Stimulated activated memory B cell treated with anti-CD40 and anti-IgM and Interleukin-4, amounts not matched to agents 10 μg/mL and 1 μg/mL and 100 μg/mL, for 72 hours (primary cell): ENCODE results near the gene SCGN.

ENCODE experiments used
- ATAC-seq: fragments of 150-1000 bp; cut with Tn5 transposase; 2 replicates; pipeline ENCODE4 v1.10.0; 2021
- H3K27ac Mint-ChIP-seq: one replicate; pipeline ENCODE4 v1.8.0; 2022; ENCODE audit warnings: mild to moderate bottlenecking, mixed read lengths
- H3K27me3 Mint-ChIP-seq: one replicate; pipeline ENCODE4 v1.8.0; 2022; ENCODE audit warnings: mixed read lengths
- H3K36me3 Mint-ChIP-seq: one replicate; pipeline ENCODE4 v1.8.0; 2022; ENCODE audit warnings: mixed read lengths
- H3K4me1 Mint-ChIP-seq: one replicate; pipeline ENCODE4 v1.8.0; 2022; ENCODE audit warnings: mixed read lengths
- H3K4me3 Mint-ChIP-seq: one replicate; pipeline ENCODE4 v1.8.0; 2022; ENCODE audit warnings: mild to moderate bottlenecking, moderate library complexity, mixed read lengths
- H3K9me3 Mint-ChIP-seq: one replicate; pipeline ENCODE4 v1.8.0; 2022; ENCODE audit warnings: mixed read lengths

Gene SCGN

DNA sequence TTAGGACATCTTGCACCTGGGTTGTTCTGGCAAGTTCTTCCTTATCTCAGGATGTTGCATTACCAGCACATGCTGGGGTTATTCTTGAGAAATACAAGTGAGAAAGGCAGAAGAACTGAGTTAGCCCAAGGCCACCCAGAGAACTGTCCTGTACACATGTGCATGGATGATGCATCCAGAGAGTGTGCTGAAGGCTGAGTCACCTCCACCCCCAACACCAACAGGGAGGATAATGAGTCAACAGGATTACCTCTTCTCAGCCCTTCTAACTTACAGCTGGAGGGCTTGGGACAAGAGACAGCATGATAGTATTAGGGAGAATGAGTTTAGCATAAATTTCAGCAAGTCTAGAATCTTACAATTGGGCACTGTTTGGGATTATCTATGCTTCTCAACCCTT lies 8.5 kb downstream of the SCGN start:
- ATAC-seq: peak; percentile 41
- no peaks in the 10 kb centered on the region for H3K9me3 Mint-ChIP-seq
- H3K4me3 Mint-ChIP-seq: no peak overlapping the region
- peaks cover 21% of the 10 kb centered on the region for H3K27me3 Mint-ChIP-seq
- no peaks in the 10 kb centered on the region for H3K36me3 Mint-ChIP-seq
- no peak overlapping the region for H3K27ac Mint-ChIP-seq
- no peaks in the 10 kb centered on the region for H3K4me1 Mint-ChIP-seq

DNA sequence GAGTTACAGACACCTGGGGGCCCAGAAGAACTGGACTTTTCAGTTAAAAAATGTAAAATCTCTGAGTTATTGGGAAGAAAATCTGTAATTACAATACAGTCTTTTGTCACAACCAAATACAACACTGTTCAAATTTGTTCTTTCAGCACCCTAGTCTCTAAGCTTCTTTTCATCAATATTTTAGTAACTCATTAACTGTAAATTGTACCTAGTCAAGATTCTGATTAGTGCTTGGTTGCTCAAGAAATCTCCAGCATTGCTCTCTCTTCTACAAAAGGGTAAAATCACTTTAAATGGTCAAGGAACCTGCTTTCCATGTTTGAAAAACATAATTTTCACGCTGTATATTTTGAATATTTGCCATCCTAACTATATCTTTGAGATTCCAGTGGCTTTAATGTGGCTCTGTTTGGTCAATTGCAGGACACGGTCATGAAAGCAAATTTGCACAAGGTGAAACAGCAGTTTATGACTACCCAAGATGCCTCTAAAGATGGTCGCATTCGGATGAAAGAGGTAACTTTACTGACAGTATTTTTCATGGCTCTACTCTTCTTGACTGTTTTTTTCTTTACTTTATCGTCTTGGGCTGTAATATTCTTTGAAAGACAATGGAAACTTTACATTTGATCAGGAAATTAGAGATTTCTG lies 9.2 kb downstream of the SCGN start:
- no peaks in the 10 kb centered on the region for H3K9me3 Mint-ChIP-seq
- no peak overlapping the region for H3K27ac Mint-ChIP-seq
- H3K4me3 Mint-ChIP-seq: no peak overlapping the region
- H3K36me3 Mint-ChIP-seq: no peaks in the 10 kb centered on the region
- no peak for ATAC-seq
- no peaks in the 10 kb centered on the region for H3K4me1 Mint-ChIP-seq
- peaks cover 21% of the 10 kb centered on the region for H3K27me3 Mint-ChIP-seq

DNA sequence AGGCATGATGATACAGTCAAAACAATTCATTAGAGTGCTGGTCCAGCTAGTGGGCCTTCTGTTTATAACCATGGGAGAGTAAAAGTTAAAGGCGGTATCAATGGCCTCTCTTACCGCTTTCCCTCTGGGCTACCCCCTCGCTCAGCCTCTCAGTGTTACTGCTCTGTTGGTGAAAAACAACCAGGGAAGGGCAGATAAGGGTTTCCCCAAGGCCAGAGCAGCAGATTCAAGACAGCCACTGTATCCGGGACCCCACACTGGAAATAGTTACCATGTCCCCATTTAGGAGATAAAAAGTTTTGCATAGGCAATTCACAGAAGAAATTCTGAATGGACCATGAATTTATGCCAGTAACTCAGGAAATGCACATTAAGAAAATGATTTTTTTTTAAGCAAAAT lies 13.4 kb downstream of the SCGN start:
- Mint-ChIP-seq H3K4me1 (no peaks in the 10 kb centered on the region), H3K27ac (no peak overlapping the region), H3K27me3 (peaks cover 12% of the 10 kb centered on the region), H3K4me3 (no peak overlapping the region), H3K9me3 (no peaks in the 10 kb centered on the region), H3K36me3 (no peaks in the 10 kb centered on the region)
- no peak for ATAC-seq

DNA sequence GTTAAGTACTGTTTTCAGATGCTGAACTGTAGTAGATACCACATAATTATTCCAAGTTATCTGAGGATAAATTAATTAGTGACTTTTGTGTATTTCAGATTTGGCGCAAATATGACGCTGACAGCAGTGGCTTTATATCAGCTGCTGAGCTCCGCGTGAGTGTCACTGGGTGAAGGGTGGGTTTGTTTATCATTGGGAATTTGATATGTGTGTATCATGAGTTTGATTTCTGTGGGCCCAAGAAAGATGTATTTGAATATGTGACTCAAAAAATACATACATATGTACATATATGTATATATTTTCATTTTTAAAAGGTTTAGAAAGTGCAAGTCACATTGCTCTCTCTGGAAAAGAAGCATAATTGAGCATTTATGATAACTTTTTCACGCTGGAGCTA lies 17.4 kb downstream of the SCGN start:
- no peaks in the 10 kb centered on the region for H3K36me3 Mint-ChIP-seq
- no peak overlapping the region for H3K4me3 Mint-ChIP-seq
- peaks cover 13% of the 10 kb centered on the region for H3K27me3 Mint-ChIP-seq
- H3K9me3 Mint-ChIP-seq: no peaks in the 10 kb centered on the region
- no peaks in the 10 kb centered on the region for H3K4me1 Mint-ChIP-seq
- H3K27ac Mint-ChIP-seq: no peak overlapping the region
- no peak for ATAC-seq

DNA sequence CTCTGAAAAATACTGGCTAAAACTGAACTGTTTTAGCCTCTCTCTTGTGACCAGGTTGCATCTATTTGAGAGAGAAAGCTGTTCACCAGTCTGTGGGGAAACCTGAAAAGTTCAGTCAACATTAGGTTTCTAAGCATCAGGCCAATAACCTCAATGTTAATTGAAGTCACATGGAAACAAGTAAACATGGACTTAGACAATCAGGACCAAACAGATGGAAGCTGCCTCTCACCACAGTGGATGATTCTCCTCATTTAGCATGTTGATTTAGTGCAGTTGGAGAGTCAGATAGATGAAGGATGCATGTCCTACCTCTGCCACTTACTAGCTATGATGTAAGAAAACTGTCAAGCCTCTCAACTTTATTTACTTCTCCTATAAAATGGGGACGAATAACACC lies 18.2 kb downstream of the SCGN start:
- no peak for ATAC-seq
- H3K9me3 Mint-ChIP-seq: no peaks in the 10 kb centered on the region
- peaks cover 13% of the 10 kb centered on the region for H3K27me3 Mint-ChIP-seq

DNA sequence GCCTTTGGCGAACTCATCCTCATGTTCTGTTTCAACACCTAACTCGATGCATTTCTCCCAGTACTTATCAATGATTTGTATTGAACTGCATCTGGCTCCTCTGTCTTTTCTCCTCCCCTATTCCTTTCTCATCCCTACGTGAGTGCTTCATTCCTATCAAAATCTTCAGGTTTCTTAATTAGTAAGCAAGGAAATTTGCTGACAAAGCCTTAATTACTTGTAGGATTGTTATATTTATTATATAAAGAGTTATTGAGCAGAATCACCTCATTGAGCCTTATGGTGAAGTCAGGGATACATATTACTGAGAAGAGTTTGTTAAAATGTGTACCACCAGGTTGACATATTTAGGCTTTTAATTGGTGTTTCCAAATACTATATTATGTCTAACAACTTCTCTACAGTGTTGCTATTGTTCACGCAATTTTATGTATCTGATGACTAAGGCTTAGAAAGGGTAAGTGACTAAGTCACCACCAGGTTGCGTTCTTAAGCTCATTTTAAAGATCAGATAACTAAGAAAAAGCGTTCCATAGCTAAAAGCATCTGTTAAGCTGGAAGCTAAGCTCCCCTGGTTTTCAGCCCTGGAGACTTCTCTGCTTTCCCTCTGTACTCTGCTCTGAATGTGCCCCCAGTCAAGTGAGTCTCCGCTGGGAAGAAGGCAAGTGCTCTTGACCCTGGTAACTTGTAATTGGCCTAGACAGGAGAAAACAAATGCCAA lies 18.9 kb downstream of the SCGN start:
- Mint-ChIP-seq H3K27me3 (peaks cover 13% of the 10 kb centered on the region), H3K36me3 (no peaks in the 10 kb centered on the region)
- no peak for ATAC-seq

More for the DNA sequence above, 18.2 kb downstream of the SCGN start:
- Mint-ChIP-seq H3K4me1 (no peaks in the 10 kb centered on the region), H3K4me3 (no peak overlapping the region), H3K27ac (no peak overlapping the region), H3K36me3 (no peaks in the 10 kb centered on the region)

DNA sequence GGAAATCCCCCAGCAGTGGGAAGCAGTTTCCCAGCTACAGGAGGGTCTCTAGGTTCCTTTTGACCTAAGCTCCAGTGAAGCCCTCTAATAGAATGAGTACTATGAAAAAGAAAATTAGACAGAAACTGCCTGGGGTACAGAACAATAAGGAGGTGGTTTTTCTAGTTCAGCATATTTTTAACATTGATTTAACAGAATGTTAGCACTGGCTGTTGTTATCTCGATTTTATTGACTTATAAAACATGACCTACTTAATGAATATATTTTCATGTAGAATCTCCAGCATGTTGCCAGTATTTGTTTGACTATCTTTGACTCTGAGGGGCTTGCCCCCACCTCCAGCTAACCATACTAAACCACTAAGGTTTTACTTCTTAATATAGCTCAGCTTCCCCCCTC lies 19.6 kb downstream of the SCGN start:
- no peak overlapping the region for H3K27ac Mint-ChIP-seq

More for the DNA sequence above, 18.9 kb downstream of the SCGN start:
- Mint-ChIP-seq H3K4me1 (no peaks in the 10 kb centered on the region), H3K27ac (no peak overlapping the region), H3K4me3 (no peak overlapping the region), H3K9me3 (no peaks in the 10 kb centered on the region)

DNA sequence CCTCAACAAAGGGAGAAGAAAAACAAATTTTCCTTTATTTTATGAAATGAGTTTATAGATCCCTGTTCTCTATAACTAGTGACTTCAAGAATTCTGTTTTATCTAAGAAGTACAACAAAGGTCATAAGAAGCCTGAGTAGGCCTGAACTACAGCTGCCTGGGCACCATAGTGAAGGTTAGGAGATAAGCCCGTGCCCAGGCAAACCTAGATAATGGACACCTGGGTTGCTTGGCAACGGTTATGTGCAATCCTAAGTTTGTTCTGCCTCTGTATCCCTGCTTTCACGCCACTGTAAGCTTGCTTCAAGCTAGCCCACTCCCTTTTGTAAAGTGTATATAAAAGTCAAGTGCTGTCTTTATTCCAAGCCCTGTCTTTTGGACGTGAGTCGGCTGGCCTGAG lies 23.2 kb downstream of the SCGN start:
- H3K27ac Mint-ChIP-seq: no peak overlapping the region
- no peaks in the 10 kb centered on the region for H3K9me3 Mint-ChIP-seq
- no peak overlapping the region for H3K4me3 Mint-ChIP-seq
- H3K36me3 Mint-ChIP-seq: no peaks in the 10 kb centered on the region
- ATAC-seq: no peak
- H3K4me1 Mint-ChIP-seq: no peaks in the 10 kb centered on the region
- peaks cover 20% of the 10 kb centered on the region for H3K27me3 Mint-ChIP-seq

More for the DNA sequence above, 19.6 kb downstream of the SCGN start:
- ATAC-seq: no peak
- Mint-ChIP-seq H3K27me3 (peaks cover 13% of the 10 kb centered on the region), H3K4me1 (no peaks in the 10 kb centered on the region), H3K4me3 (no peak overlapping the region), H3K36me3 (no peaks in the 10 kb centered on the region), H3K9me3 (no peaks in the 10 kb centered on the region)

DNA sequence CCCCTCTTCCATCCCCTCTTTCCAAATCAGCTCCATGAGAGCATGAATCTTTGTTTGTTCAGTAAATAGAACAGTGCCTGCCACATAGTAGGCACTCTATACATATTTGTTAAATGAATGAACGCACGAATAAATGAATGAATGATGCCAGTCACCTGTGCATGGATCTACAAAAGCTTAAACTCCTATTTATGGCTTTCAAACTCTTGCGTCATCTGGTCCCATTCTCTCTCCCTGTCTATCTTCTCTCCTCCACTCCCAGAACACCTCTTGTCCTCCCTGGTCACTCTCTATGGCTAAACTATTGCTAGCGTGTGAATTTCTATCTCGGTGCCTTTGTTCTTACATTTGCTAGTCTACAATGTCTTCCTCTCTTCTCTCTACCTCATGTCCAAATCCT lies 24.8 kb downstream of the SCGN start:
- Mint-ChIP-seq H3K27me3 (peaks cover 23% of the 10 kb centered on the region), H3K4me1 (no peaks in the 10 kb centered on the region), H3K36me3 (no peaks in the 10 kb centered on the region), H3K9me3 (no peaks in the 10 kb centered on the region), H3K27ac (no peak overlapping the region), H3K4me3 (no peak overlapping the region)
- no peak for ATAC-seq

DNA sequence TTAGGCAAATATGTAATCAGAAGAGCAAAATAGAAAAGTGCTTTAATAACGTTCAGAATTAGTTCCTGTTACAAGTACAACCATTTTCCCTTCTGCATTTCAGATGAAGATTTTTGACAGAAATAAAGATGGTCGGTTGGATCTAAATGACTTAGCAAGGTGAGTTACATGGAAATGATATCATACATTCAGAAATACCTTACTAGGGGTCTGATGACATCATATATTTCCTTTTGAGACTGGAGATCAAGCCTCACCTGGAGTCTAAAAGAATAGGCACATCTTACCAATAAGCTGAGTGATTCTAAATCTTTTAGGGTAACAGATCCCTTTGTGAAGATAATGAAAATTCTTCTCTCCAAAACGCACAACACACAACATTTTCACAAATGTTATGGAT lies 29.8 kb downstream of the SCGN start:
- no peak for ATAC-seq
- H3K4me1 Mint-ChIP-seq: no peaks in the 10 kb centered on the region
- peaks cover 2% of the 10 kb centered on the region for H3K9me3 Mint-ChIP-seq
- H3K4me3 Mint-ChIP-seq: no peak overlapping the region
- H3K36me3 Mint-ChIP-seq: no peaks in the 10 kb centered on the region
- peaks cover 30% of the 10 kb centered on the region for H3K27me3 Mint-ChIP-seq
- H3K27ac Mint-ChIP-seq: no peak overlapping the region

DNA sequence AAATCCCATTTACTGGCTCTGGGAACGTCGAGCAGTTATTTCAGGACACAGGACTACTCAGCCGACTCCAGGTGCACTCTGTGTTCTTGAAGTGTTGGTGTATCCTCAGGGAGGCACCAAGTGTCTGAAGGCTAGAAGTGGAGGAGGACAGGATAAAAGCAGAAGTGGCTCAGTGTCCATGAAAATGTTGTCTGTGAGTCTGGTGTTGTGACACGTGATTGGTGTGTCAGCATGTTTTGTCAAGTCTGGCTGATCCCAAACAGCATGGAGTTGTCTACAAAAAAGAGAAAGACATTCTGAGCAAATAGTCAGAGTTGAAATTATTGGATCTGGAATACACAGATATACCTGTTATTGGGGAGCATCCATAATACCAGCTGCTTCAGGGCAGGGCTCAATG lies 30.3 kb downstream of the SCGN start:
- no peak overlapping the region for H3K4me3 Mint-ChIP-seq
- ATAC-seq: no peak
- peaks cover 30% of the 10 kb centered on the region for H3K27me3 Mint-ChIP-seq
- no peaks in the 10 kb centered on the region for H3K36me3 Mint-ChIP-seq
- H3K9me3 Mint-ChIP-seq: peaks cover 2% of the 10 kb centered on the region
- H3K4me1 Mint-ChIP-seq: no peaks in the 10 kb centered on the region
- no peak overlapping the region for H3K27ac Mint-ChIP-seq

DNA sequence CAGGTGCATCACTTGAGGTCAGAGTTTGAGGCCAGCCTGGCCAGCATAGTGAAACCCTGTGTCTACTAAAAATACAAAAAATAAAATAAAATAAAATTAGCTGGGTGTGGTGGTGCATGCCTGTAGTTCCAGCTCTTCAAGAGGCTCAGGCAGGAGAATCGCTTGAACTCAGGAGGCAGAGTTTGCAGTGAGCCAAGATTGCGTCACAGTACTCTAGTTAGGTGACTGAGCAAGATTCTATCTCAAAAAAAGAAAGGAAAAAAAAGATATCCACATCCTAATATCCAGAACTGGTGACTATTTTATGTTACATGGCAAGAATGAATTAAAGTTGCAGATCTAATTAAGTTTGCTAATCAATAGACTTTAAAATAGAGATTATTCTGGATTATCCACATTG lies 32.5 kb downstream of the SCGN start:
- H3K9me3 Mint-ChIP-seq: peaks cover 2% of the 10 kb centered on the region
- no peak overlapping the region for H3K4me3 Mint-ChIP-seq
- no peaks in the 10 kb centered on the region for H3K36me3 Mint-ChIP-seq
- no peaks in the 10 kb centered on the region for H3K4me1 Mint-ChIP-seq
- peaks cover 40% of the 10 kb centered on the region for H3K27me3 Mint-ChIP-seq
- H3K27ac Mint-ChIP-seq: no peak overlapping the region
- no peak for ATAC-seq

DNA sequence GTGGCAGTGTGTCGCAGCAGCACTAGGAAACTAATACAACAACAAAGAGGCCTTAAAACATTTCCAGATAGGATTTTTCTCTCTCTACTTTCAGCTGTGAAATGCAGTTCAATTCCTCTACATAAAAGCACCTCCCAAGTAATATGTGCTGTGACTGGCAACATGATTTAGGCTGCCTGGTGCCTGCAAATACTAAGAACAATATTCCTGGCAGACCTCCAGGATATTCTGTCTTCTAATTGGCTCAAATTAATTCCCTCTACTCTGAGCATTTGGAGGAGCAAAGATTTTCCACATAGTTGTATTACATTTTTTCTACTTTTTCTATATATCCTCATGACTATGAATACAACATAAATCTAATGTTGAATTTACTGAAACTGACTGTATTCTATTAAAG lies 33.2 kb downstream of the SCGN start:
- no peaks in the 10 kb centered on the region for H3K4me1 Mint-ChIP-seq
- peaks cover 47% of the 10 kb centered on the region for H3K27me3 Mint-ChIP-seq
- no peak overlapping the region for H3K4me3 Mint-ChIP-seq
- ATAC-seq: no peak
- no peak overlapping the region for H3K27ac Mint-ChIP-seq
- H3K9me3 Mint-ChIP-seq: peaks cover 2% of the 10 kb centered on the region
- no peaks in the 10 kb centered on the region for H3K36me3 Mint-ChIP-seq

DNA sequence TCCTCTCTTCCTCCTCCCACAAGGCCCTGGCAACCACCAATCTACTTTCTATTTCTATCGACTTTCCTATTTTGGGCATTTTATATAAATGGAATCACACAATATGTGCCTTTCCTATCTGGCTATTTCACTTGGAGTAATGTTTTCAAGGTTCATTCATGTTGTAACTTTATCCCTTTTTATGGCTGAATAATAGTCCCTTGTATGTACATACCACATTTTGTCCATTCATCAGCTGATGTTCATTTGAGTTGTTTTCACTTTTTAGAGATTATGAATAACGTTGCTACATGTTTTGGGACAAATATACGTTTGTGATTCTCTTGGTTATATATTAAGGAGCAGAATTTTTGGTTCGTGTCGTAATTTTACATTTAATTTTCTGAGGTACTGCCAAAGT lies 33.9 kb downstream of the SCGN start:
- H3K27ac Mint-ChIP-seq: no peak overlapping the region
- H3K4me3 Mint-ChIP-seq: no peak overlapping the region
- peaks cover 2% of the 10 kb centered on the region for H3K9me3 Mint-ChIP-seq
- H3K27me3 Mint-ChIP-seq: peaks cover 47% of the 10 kb centered on the region
- H3K4me1 Mint-ChIP-seq: no peaks in the 10 kb centered on the region
- no peak for ATAC-seq
- no peaks in the 10 kb centered on the region for H3K36me3 Mint-ChIP-seq

DNA sequence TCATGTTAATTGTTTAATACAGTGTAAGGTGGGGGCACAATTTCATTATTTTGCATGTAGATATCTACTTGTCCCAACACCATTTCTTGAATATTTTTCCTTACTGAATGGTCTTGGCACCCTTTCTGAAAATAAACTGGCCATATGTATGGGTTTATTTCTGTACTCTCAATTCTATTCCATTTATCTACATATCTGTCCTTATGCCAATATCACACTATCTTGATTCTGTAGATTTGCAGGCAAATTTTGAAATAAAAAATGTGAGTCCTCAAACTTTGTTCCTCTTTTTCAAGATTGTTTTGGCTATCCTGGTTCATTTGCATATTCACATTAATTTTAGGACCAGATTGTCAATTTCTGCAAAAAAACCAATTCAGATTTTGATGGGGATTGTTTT lies 34.8 kb downstream of the SCGN start:
- no peak overlapping the region for H3K4me3 Mint-ChIP-seq

DNA sequence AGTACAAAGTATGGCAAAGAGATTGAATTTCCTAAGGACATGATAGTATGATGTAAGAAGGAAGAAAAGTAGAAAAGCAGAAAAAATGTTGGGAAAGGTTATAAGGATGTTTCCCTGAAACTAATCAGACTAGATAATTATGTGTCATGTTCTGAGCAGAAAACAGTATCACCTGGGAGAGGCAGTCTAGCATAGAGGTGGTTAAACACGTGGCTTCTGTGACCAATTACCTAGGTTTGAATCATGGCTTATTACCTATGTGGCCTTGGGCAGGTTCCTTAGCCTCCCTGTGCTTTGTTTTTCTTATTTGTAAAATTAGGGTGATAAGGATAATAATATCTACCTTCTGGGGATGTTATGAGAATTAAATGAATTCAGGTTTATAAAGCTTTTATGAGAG lies 38.0 kb downstream of the SCGN start:
- H3K27ac Mint-ChIP-seq: no peak overlapping the region
- H3K4me3 Mint-ChIP-seq: no peak overlapping the region
- ATAC-seq: no peak
- H3K4me1 Mint-ChIP-seq: no peaks in the 10 kb centered on the region
- H3K27me3 Mint-ChIP-seq: peaks cover 24% of the 10 kb centered on the region
- no peaks in the 10 kb centered on the region for H3K36me3 Mint-ChIP-seq
- peaks cover 2% of the 10 kb centered on the region for H3K9me3 Mint-ChIP-seq

More for the DNA sequence above, 34.8 kb downstream of the SCGN start:
- Mint-ChIP-seq H3K27me3 (peaks cover 43% of the 10 kb centered on the region), H3K4me1 (no peaks in the 10 kb centered on the region), H3K36me3 (no peaks in the 10 kb centered on the region), H3K9me3 (peaks cover 2% of the 10 kb centered on the region), H3K27ac (no peak overlapping the region)
- ATAC-seq: no peak
